ENCODE data around the gene TBC1D9. TPM values are rescaled to one million over a fixed set of nuclear protein-coding genes. Genes with fewer than 3 reads are reported as not detected.
A peak's percentile ranks its signal among the peaks of the same experiment; 100 is the strongest.

TBC1D9 gene
- polyA plus RNA-seq, 3 donors, result 13.6 to 33.5 (median 21.0) TPM

DNA sequence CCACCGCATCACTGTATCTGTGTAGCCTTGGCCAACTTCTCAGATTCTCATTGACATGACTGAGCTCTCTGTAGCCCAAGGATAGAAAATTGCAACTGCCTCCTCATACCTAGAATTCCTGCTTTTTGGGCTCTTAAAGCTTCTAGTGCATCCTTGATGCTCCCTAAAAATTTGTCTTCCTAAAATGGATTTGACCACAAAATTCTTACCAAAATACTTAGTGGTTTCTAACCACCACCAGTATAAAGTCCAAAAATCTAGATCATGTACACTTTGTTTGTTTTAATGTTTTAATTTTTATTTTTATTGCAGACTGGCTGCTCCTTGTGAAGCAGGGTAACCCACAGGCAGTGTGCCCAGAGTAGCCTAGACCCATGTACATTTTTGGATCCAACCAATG, 75.5 kb downstream of the TBC1D9 start:
- intact Hi-C loops (cut with micrococcal nuclease), result loop anchor here in 1 of 2 donors (10.0 kb wide), 1 partner anchor 174 kb away; no protein-coding TSS in a partner anchor
- H3K27me3 ChIP-seq (ENCODE audit: control insufficient read depth in 2 of 2, insufficient read depth in 2 of 2, low read length in 2 of 2), result no peaks in the 10 kb centered on the region
- TF ChIP-seq, protein P1, sequence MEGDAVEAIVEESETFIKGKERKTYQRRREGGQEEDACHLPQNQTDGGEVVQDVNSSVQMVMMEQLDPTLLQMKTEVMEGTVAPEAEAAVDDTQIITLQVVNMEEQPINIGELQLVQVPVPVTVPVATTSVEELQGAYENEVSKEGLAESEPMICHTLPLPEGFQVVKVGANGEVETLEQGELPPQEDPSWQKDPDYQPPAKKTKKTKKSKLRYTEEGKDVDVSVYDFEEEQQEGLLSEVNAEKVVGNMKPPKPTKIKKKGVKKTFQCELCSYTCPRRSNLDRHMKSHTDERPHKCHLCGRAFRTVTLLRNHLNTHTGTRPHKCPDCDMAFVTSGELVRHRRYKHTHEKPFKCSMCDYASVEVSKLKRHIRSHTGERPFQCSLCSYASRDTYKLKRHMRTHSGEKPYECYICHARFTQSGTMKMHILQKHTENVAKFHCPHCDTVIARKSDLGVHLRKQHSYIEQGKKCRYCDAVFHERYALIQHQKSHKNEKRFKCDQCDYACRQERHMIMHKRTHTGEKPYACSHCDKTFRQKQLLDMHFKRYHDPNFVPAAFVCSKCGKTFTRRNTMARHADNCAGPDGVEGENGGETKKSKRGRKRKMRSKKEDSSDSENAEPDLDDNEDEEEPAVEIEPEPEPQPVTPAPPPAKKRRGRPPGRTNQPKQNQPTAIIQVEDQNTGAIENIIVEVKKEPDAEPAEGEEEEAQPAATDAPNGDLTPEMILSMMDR (IDR thresholded peaks at IDR 0.05), result no peak
- no peak overlapping the region for H3K9ac ChIP-seq (ENCODE audit: insufficient read depth, low read length, poor library complexity, severe bottlenecking)
- peaks cover 63% of the 10 kb centered on the region for H4K20me1 ChIP-seq (ENCODE audit: insufficient read depth, low read length)
- no peaks in the 10 kb centered on the region for H3K79me2 ChIP-seq (ENCODE audit: insufficient read depth, low read length)
- Mint-ChIP-seq H3K4me1 (peaks cover 5% of the 10 kb centered on the region), H3K9me3 (peaks cover 0 to 5% (median 0%) of the 10 kb centered on the region in 7 donors), H3K36me3 (peaks cover 73 to 75% of the 10 kb centered on the region in 2 donors), H3K27ac (peak overlapping the region in 1 of 7 donors; percentile 26), H3K27me3 (ENCODE audit: low read depth in 3 of 3) (peaks cover 0 to 4% (median 2%) of the 10 kb centered on the region in 3 donors), H3K4me3 (no peak overlapping the region)
- no peak overlapping the region for H3K27ac ChIP-seq (ENCODE audit: low read depth in 1 of 2, low read length in 2 of 2)
- no peak overlapping the region for H2AFZ ChIP-seq (ENCODE audit: insufficient read depth, low read depth, low read length, poor library complexity, severe bottlenecking)
- H3K4me3 ChIP-seq (replicated peaks in 1 of 3; ENCODE audit: low read depth in 2 of 3, low read length in 3 of 3), result no peak overlapping the region
- no peak for DNase-seq
- peaks cover 35 to 86% of the 10 kb centered on the region in 2 donors for H3K36me3 ChIP-seq (replicated peaks in 1 of 2; ENCODE audit: control insufficient read depth in 1 of 2, insufficient read depth in 2 of 2, low read length in 2 of 2)
- H3K4me1 ChIP-seq (ENCODE audit: control insufficient read depth in 1 of 2, insufficient read depth in 2 of 2, low read length in 2 of 2), result no peaks in the 10 kb centered on the region
- 90% methylated on average over 1 of the region's 1 CpG for whole genome bisulfite sequencing (ENCODE audit: insufficient coverage)
- no peaks in the 10 kb centered on the region for H3K9me3 ChIP-seq (replicated peaks in 1 of 2; ENCODE audit: control insufficient read depth in 1 of 2, insufficient read depth in 1 of 2, low read length in 2 of 2)
- no peak overlapping the region for H3K4me2 ChIP-seq (replicated peaks; ENCODE audit: extremely low read depth, low read length, poor library complexity, severe bottlenecking)

DNA sequence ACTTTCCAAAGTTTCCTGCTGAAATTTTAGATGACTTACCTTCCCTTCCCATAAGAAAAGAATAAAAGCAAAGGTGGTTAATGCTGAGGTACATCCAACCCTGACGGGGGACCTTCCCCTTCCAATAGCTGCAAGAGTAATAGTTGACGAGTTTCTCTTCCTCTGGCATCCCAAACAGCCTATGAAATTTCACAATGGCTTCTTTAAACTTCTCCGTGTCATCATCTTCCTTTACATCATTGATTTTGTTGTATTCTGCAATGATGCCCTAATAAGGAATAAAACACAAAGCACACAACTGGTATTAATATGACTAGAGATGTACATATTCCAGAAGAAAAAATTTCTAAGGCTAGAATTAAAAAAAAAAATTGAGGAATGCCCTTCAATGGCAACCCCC, 76.6 kb downstream of the TBC1D9 start:
- Histone ChIP-seq H3K4me3 (replicated peaks in 1 of 3; ENCODE audit: low read depth in 2 of 3, low read length in 3 of 3) (no peak overlapping the region), H4K20me1 (ENCODE audit: insufficient read depth, low read length) (peaks cover 65% of the 10 kb centered on the region), H3K4me1 (ENCODE audit: control insufficient read depth in 1 of 2, insufficient read depth in 2 of 2, low read length in 2 of 2) (no peaks in the 10 kb centered on the region), H3K27ac (ENCODE audit: low read depth in 1 of 2, low read length in 2 of 2) (no peak overlapping the region), H2AFZ (ENCODE audit: insufficient read depth, low read depth, low read length, poor library complexity, severe bottlenecking) (no peak overlapping the region), H3K9me3 (replicated peaks in 1 of 2; ENCODE audit: control insufficient read depth in 1 of 2, insufficient read depth in 1 of 2, low read length in 2 of 2) (no peaks in the 10 kb centered on the region), H3K4me2 (replicated peaks; ENCODE audit: extremely low read depth, low read length, poor library complexity, severe bottlenecking) (no peak overlapping the region), H3K79me2 (ENCODE audit: insufficient read depth, low read length) (no peaks in the 10 kb centered on the region), H3K9ac (ENCODE audit: insufficient read depth, low read length, poor library complexity, severe bottlenecking) (no peak overlapping the region), H3K36me3 (replicated peaks in 1 of 2; ENCODE audit: control insufficient read depth in 1 of 2, insufficient read depth in 2 of 2, low read length in 2 of 2) (peaks cover 31 to 81% of the 10 kb centered on the region in 2 donors), H3K27me3 (ENCODE audit: control insufficient read depth in 2 of 2, insufficient read depth in 2 of 2, low read length in 2 of 2) (no peaks in the 10 kb centered on the region)
- Mint-ChIP-seq H3K4me3 (no peak overlapping the region), H3K4me1 (peaks cover 5% of the 10 kb centered on the region), H3K27ac (no peak overlapping the region), H3K27me3 (ENCODE audit: low read depth in 3 of 3) (peaks cover 0 to 4% (median 2%) of the 10 kb centered on the region in 3 donors), H3K9me3 (peaks cover 0 to 5% (median 0%) of the 10 kb centered on the region in 7 donors), H3K36me3 (peaks cover 68 to 69% of the 10 kb centered on the region in 2 donors)
- TF ChIP-seq, protein P1 (IDR thresholded peaks at IDR 0.05), result no peak
- peak; percentile 16 to 38 (median 36) for DNase-seq
- intact Hi-C loops (cut with micrococcal nuclease), result no loop called here
- no CpG with 5 or more reads among the region's 3 CpGs for WGBS (ENCODE audit: insufficient coverage)

Measured in CD14-positive monocyte (primary cell).